HepG2 (cell line): ENCODE results near the gene GRK5. TPM values are rescaled to one million over a fixed set of nuclear protein-coding genes. Genes with fewer than 3 reads are reported as not detected.

ENCODE experiments used
- EED ChIP-seq: sonication (generic); formaldehyde crosslinking; IDR thresholded peaks from 2 replicates; pipeline ENCODE4 v1.5.0; 2020; ENCODE audit warnings: mild to moderate bottlenecking, missing genetic modification reagents
- HDAC2 ChIP-seq: sonication (generic); formaldehyde crosslinking; IDR thresholded peaks from 2 replicates; pipeline ENCODE4 v1.4.0; 2020; ENCODE audit warnings: missing genetic modification reagents
- HES4 ChIP-seq: sonication (generic); formaldehyde crosslinking; IDR thresholded peaks from 2 replicates; pipeline ENCODE4 v1.9.0; 2021; ENCODE audit warnings: mild to moderate bottlenecking, missing genetic modification reagents, borderline replicate concordance
- HNRNPL ChIP-seq: fragments of 200-400 bp; formaldehyde crosslinking; IDR thresholded peaks from 2 replicates; pipeline ENCODE4 v1.6.1; 2017; ENCODE audit warnings: mild to moderate bottlenecking, low read depth, low read length
- JDP2 ChIP-seq: sonication (generic); formaldehyde crosslinking; IDR thresholded peaks from 2 replicates; pipeline ENCODE4 v1.8.1; 2022; ENCODE audit warnings: missing genetic modification reagents, borderline replicate concordance
- KLF6 ChIP-seq: IDR thresholded peaks from 2 replicates; pipeline ENCODE4 v1.8.0; 2016; ENCODE audit warnings: missing biosample characterization, missing genetic modification reagents
- SP1 ChIP-seq, 2 experiments: fragments of 450-650 bp in 1 of 2; sonication (generic) in 1 of 2; formaldehyde crosslinking in 1 of 2; IDR thresholded peaks; 2 replicates each; pipeline versions ENCODE4 v1.4.0 to v1.6.1; 2016 to 2020; ENCODE audit warnings: missing genetic modification reagents in 1 of 2
- TAF1 ChIP-seq: sonication (generic); formaldehyde crosslinking; IDR thresholded peaks from 2 replicates; pipeline ENCODE4 v1.4.0; 2020; ENCODE audit warnings: missing genetic modification reagents
- ZNF143 ChIP-seq: sonication (generic); formaldehyde crosslinking; IDR thresholded peaks from 2 replicates; pipeline ENCODE4 v1.4.0; 2020; ENCODE audit warnings: missing genetic modification reagents
- ZNF766 ChIP-seq: sonication (generic); formaldehyde crosslinking; IDR thresholded peaks from 2 replicates; pipeline ENCODE4 v1.5.0; 2020; ENCODE audit warnings: missing genetic modification reagents, borderline replicate concordance
- polyA plus RNA-seq, 8 experiments: library from polyadenylated mRNA; depleted of rRNA in 3 of 8; stranded (reverse) in 7 of 8; unstranded in 1 of 8; fragments of >200 nt; fragmentation: Illumina TruSeq in 4 of 8; extraction: Trizol in 4 of 8; gene quantifications; 2 replicates each; pipeline versions ENCODE4 v1.2.1 to v1.2.3, GENCODE V29; 2011 to 2016; ENCODE audit warnings: low read depth in 4 of 8, missing spikeins in 1 of 8, mixed read lengths in 1 of 8; ENCODE audit not compliant: insufficient read depth in 1 of 8
- total RNA-seq, 5 experiments: library from RNA; depleted of rRNA; stranded (reverse); fragments of >200 nt; fragmentation: Illumina TruSeq; extraction: Trizol; gene quantifications; 2 replicates each; pipeline ENCODE4 v1.2.3, GENCODE V29; 2016; ENCODE audit warnings: low read depth in 1 of 5
- TF ChIP-seq, protein P1 (sequence below): sonication (generic); formaldehyde crosslinking; IDR thresholded peaks from 2 replicates; pipeline ENCODE4 v1.4.0; 2020; ENCODE audit warnings: missing genetic modification reagents, mild to moderate bottlenecking, borderline replicate concordance
- TF ChIP-seq, protein P2 (sequence below): sonication (generic); formaldehyde crosslinking; conservative IDR thresholded peaks from 2 replicates; pipeline ENCODE4 v1.4.0; 2020; ENCODE audit warnings: missing genetic modification reagents
- TF ChIP-seq, protein P3 (sequence below): IDR thresholded peaks from 2 replicates; pipeline ENCODE4 v1.6.1; 2012; ENCODE audit warnings: low read depth, low read length, improper control_type of control experiment
- TF ChIP-seq, protein P4 (sequence below): sonication (generic); formaldehyde crosslinking; conservative IDR thresholded peaks from 2 replicates; pipeline ENCODE4 v1.8.1; 2023; ENCODE audit warnings: missing genetic modification reagents
- TF ChIP-seq, protein P5 (sequence below): sonication (generic); formaldehyde crosslinking; IDR thresholded peaks from 2 replicates; pipeline ENCODE4 v1.4.0; 2020; ENCODE audit warnings: mild to moderate bottlenecking, missing genetic modification reagents

The GRK5 gene
- total and polyA plus RNA-seq, 2 of the 13 experiments (the other 11 are each of a cell fraction or from before 2014, with no cell fraction given): 10.4 to 12.6 TPM

DNA sequence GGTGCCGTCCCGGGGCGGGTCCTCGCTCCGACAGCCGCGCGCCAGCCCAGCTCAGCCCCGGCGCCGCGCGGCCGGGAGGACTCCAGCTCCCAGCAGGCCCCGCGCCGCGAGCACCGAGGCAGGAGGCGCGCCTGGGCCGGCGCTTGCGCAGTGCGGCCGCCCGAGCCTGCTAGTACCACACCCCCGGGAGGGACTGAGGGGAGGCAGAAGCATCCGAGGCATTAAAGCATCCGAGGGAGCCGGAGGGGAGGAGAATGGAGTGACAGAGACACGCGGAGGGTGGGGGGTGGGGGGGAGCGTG, at the start of gene GRK5 (continued):
- TF ChIP-seq, protein P1, sequence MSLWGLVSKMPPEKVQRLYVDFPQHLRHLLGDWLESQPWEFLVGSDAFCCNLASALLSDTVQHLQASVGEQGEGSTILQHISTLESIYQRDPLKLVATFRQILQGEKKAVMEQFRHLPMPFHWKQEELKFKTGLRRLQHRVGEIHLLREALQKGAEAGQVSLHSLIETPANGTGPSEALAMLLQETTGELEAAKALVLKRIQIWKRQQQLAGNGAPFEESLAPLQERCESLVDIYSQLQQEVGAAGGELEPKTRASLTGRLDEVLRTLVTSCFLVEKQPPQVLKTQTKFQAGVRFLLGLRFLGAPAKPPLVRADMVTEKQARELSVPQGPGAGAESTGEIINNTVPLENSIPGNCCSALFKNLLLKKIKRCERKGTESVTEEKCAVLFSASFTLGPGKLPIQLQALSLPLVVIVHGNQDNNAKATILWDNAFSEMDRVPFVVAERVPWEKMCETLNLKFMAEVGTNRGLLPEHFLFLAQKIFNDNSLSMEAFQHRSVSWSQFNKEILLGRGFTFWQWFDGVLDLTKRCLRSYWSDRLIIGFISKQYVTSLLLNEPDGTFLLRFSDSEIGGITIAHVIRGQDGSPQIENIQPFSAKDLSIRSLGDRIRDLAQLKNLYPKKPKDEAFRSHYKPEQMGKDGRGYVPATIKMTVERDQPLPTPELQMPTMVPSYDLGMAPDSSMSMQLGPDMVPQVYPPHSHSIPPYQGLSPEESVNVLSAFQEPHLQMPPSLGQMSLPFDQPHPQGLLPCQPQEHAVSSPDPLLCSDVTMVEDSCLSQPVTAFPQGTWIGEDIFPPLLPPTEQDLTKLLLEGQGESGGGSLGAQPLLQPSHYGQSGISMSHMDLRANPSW (CRISPR knock-in tag): no peak
- TF ChIP-seq HNRNPL (no peak), JDP2 (no peak), KLF6 (CRISPR knock-in tag) (no peak), TAF1 (CRISPR knock-in tag) (no peak), ZNF143 (CRISPR knock-in tag) (peak; percentile 86), ZNF766 (CRISPR knock-in tag) (no peak), HES4 (CRISPR knock-in tag) (0 out of 2 replicates have a peak, but pooled peaks have one; percentile 11), SP1 (IDR thresholded peaks at IDR 0.05) (no peak), SP1 (CRISPR knock-in tag; IDR thresholded peaks at IDR 0.05) (0 out of 2 replicates have a peak, but pooled peaks have one; percentile 3), HDAC2 (CRISPR knock-in tag) (no peak), EED (CRISPR knock-in tag) (no peak)
- TF ChIP-seq, protein P2, sequence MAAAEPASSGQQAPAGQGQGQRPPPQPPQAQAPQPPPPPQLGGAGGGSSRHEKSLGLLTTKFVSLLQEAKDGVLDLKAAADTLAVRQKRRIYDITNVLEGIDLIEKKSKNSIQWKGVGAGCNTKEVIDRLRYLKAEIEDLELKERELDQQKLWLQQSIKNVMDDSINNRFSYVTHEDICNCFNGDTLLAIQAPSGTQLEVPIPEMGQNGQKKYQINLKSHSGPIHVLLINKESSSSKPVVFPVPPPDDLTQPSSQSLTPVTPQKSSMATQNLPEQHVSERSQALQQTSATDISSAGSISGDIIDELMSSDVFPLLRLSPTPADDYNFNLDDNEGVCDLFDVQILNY (CRISPR knock-in tag): peak; percentile 40; the same call in 1 of the 2 replicates
- TF ChIP-seq, protein P3, sequence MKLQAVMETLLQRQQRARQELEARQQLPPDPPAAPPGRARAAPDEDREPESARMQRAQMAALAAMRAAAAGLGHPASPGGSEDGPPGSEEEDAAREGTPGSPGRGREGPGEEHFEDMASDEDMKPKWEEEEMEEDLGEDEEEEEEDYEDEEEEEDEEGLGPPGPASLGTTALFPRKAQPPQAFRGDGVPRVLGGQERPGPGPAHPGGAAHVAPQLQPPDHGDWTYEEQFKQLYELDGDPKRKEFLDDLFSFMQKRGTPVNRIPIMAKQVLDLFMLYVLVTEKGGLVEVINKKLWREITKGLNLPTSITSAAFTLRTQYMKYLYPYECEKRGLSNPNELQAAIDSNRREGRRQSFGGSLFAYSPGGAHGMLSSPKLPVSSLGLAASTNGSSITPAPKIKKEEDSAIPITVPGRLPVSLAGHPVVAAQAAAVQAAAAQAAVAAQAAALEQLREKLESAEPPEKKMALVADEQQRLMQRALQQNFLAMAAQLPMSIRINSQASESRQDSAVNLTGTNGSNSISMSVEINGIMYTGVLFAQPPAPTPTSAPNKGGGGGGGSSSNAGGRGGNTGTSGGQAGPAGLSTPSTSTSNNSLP: no peak
- TF ChIP-seq, protein P4, sequence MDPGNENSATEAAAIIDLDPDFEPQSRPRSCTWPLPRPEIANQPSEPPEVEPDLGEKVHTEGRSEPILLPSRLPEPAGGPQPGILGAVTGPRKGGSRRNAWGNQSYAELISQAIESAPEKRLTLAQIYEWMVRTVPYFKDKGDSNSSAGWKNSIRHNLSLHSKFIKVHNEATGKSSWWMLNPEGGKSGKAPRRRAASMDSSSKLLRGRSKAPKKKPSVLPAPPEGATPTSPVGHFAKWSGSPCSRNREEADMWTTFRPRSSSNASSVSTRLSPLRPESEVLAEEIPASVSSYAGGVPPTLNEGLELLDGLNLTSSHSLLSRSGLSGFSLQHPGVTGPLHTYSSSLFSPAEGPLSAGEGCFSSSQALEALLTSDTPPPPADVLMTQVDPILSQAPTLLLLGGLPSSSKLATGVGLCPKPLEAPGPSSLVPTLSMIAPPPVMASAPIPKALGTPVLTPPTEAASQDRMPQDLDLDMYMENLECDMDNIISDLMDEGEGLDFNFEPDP (CRISPR knock-in tag): no peak
- TF ChIP-seq, protein P5, sequence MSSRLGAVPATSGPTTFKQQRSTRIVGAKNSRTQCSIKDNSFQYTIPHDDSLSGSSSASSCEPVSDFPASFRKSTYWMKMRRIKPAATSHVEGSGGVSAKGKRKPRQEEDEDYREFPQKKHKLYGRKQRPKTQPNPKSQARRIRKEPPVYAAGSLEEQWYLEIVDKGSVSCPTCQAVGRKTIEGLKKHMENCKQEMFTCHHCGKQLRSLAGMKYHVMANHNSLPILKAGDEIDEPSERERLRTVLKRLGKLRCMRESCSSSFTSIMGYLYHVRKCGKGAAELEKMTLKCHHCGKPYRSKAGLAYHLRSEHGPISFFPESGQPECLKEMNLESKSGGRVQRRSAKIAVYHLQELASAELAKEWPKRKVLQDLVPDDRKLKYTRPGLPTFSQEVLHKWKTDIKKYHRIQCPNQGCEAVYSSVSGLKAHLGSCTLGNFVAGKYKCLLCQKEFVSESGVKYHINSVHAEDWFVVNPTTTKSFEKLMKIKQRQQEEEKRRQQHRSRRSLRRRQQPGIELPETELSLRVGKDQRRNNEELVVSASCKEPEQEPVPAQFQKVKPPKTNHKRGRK (CRISPR knock-in tag): no peak
